Endodermal cell (in vitro differentiated cells): ENCODE results near the gene UBFD1. TPM values are rescaled to one million over a fixed set of nuclear protein-coding genes. Genes with fewer than 3 reads are reported as not detected.

Source experiments
- DNase-seq: peaks from one replicate; pipeline ENCODE4 v3.0.0-alpha.2; 2017
- H3K27ac ChIP-seq: 2 replicates; pipeline ENCODE4 v1.5.1; 2013; ENCODE audit warnings: mild to moderate bottlenecking, low read depth, low read length, moderate library complexity
- H3K27me3 ChIP-seq: 2 replicates; pipeline ENCODE4 v1.6.1; 2013; ENCODE audit warnings: mild to moderate bottlenecking, low read length, moderate library complexity; ENCODE audit not compliant: insufficient read depth, control insufficient read depth, poor library complexity, severe bottlenecking
- H3K36me3 ChIP-seq: 2 replicates; pipeline ENCODE4 v1.7.0; 2013; ENCODE audit warnings: mild to moderate bottlenecking, low read length, moderate library complexity; ENCODE audit not compliant: control insufficient read depth, insufficient read depth
- H3K4me1 ChIP-seq: one replicate; pipeline ENCODE4 v1.7.0; 2013; ENCODE audit warnings: low read length; ENCODE audit not compliant: control insufficient read depth, insufficient read depth
- H3K4me3 ChIP-seq: 2 replicates; pipeline ENCODE4 v1.5.1; 2013; ENCODE audit warnings: mild to moderate bottlenecking, low read length, moderate library complexity
- H3K9ac ChIP-seq: 2 replicates; pipeline ENCODE4 v1.6.1; 2013; ENCODE audit warnings: mild to moderate bottlenecking, low read length, moderate library complexity; ENCODE audit not compliant: poor library complexity, severe bottlenecking; ENCODE audit errors: extremely low read depth
- H3K9me3 ChIP-seq: 2 replicates; pipeline ENCODE4 v1.6.1; 2013; ENCODE audit warnings: mild to moderate bottlenecking, low read length, moderate library complexity; ENCODE audit not compliant: control insufficient read depth
- H3K27ac Mint-ChIP-seq: 2 replicates; pipeline ENCODE4 v1.8.0; 2020; ENCODE audit warnings: mixed read lengths
- H3K27me3 Mint-ChIP-seq: 2 replicates; pipeline ENCODE4 v1.8.0; 2021; ENCODE audit warnings: mild to moderate bottlenecking, mixed read lengths; ENCODE audit not compliant: insufficient read depth
- H3K36me3 Mint-ChIP-seq: 2 replicates; pipeline ENCODE4 v1.8.0; 2020; ENCODE audit warnings: low read depth, mixed read lengths
- H3K4me1 Mint-ChIP-seq: 2 replicates; pipeline ENCODE4 v1.8.0; 2020; ENCODE audit warnings: mixed read lengths
- H3K4me3 Mint-ChIP-seq: 2 replicates; pipeline ENCODE4 v1.8.0; 2020; ENCODE audit warnings: mild to moderate bottlenecking, moderate library complexity, mixed read lengths
- H3K9me3 Mint-ChIP-seq: 2 replicates; pipeline ENCODE4 v1.8.0; 2020; ENCODE audit warnings: mild to moderate bottlenecking, mixed read lengths
- WGBS, 2 experiments: methylation state at CpG; one replicate each; pipeline versions ENCODE4 v1.1.5 to v1.1.7; 2013; ENCODE audit warnings: missing lambda C conversion rate in 2 of 2, mixed read lengths in 1 of 2; ENCODE audit not compliant: insufficient coverage in 1 of 2, insufficient read length in 1 of 2; 5-methylcytosine and 5-hydroxymethylcytosine counted together
- total RNA-seq, 2 donors: library from RNA; stranded (reverse); fragmentation: NEBNext Ultra II Directional in 1 of 2; extraction: Animal tissue kit (Norgen Biotek cat#: 25700) in 1 of 2; gene quantifications; 2 replicates in 1 of 2; 3 replicates in 1 of 2; pipeline ENCODE4 v1.2.1, GENCODE V29; 2021
- TF ChIP-seq, protein P1 (sequence below): fragments of 200-600 bp; sonication (generic); conservative IDR thresholded peaks from 2 replicates; pipeline ENCODE4 v1.5.0; 2021; ENCODE audit warnings: antibody characterized with exemption, mild to moderate bottlenecking

The UBFD1 gene
- total RNA-seq, 2 donors from 2014 or later, result 105 to 113 TPM

DNA sequence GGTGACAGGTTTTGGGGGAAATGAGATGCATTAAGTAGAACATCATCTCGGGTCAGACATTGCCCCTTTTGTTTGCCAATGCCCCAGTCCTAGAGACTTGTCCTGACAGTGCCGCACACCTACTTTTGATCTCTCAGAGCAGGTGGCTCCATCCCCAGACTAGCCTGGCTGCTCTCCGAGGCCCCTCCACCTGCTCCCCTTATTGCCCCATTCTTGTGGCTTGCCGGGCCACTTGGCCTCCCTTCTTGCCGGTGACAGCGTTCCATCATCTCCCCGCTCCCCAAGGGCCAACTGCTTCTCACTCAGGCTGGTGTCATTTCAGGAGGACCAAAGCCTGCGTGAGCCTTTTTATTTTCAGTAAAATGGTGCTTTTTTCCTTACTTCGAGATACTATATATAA is 14.9 kb downstream of the UBFD1 start:
- Histone ChIP-seq H3K9ac (no peak overlapping the region), H3K4me3 (no peak overlapping the region), H3K4me1 (peaks cover 4% of the 10 kb centered on the region), H3K9me3 (no peaks in the 10 kb centered on the region), H3K27me3 (no peaks in the 10 kb centered on the region), H3K36me3 (peaks cover 83% of the 10 kb centered on the region), H3K27ac (no peak overlapping the region)
- Mint-ChIP-seq H3K4me1 (peaks cover 10% of the 10 kb centered on the region), H3K27me3 (no peaks in the 10 kb centered on the region), H3K9me3 (no peaks in the 10 kb centered on the region), H3K36me3 (peaks cover 65% of the 10 kb centered on the region), H3K27ac (no peak overlapping the region), H3K4me3 (no peak overlapping the region)
- WGBS, 2 experiments, result 91 to 100% methylated on average over 3 to 8 of the region's 9 CpGs
- no peak for DNase-seq
- TF ChIP-seq, protein P1, sequence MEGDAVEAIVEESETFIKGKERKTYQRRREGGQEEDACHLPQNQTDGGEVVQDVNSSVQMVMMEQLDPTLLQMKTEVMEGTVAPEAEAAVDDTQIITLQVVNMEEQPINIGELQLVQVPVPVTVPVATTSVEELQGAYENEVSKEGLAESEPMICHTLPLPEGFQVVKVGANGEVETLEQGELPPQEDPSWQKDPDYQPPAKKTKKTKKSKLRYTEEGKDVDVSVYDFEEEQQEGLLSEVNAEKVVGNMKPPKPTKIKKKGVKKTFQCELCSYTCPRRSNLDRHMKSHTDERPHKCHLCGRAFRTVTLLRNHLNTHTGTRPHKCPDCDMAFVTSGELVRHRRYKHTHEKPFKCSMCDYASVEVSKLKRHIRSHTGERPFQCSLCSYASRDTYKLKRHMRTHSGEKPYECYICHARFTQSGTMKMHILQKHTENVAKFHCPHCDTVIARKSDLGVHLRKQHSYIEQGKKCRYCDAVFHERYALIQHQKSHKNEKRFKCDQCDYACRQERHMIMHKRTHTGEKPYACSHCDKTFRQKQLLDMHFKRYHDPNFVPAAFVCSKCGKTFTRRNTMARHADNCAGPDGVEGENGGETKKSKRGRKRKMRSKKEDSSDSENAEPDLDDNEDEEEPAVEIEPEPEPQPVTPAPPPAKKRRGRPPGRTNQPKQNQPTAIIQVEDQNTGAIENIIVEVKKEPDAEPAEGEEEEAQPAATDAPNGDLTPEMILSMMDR, result no peak

DNA sequence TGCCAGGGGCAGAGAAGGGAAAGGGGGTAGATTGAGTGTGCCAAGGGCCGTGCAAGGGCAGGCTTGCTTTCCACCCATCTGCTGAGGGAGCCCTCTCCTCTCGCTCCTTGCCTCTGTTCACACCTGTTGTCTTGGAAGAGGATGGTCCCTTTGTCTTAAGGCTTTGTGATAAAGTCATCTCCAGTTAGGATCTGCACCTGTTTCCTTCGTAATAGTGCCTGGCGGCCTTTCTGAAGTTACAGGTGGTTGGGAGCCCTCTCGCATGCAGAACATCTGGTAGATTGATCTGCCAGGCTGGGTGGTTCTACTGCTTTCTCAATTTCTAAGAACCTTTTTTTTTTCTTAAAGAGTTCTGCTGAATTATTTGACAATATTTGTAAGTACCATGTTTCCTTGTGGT is 16.3 kb downstream of the UBFD1 start:
- peaks cover 84% of the 10 kb centered on the region for H3K36me3 ChIP-seq
- Mint-ChIP-seq H3K27ac (no peak overlapping the region), H3K36me3 (peaks cover 56% of the 10 kb centered on the region), H3K4me1 (peaks cover 10% of the 10 kb centered on the region), H3K9me3 (no peaks in the 10 kb centered on the region), H3K4me3 (no peak overlapping the region), H3K27me3 (no peaks in the 10 kb centered on the region)
- H3K27ac ChIP-seq, result no peak overlapping the region
- no peak overlapping the region for H3K9ac ChIP-seq
- H3K4me3 ChIP-seq, result no peak overlapping the region
- WGBS, 2 experiments, result 88 to 90% methylated on average over 4 to 5 of the region's 5 CpGs
- TF ChIP-seq, protein P1, result no peak
- no peaks in the 10 kb centered on the region for H3K9me3 ChIP-seq
- H3K4me1 ChIP-seq, result peaks cover 4% of the 10 kb centered on the region
- no peak for DNase-seq
- no peaks in the 10 kb centered on the region for H3K27me3 ChIP-seq

DNA sequence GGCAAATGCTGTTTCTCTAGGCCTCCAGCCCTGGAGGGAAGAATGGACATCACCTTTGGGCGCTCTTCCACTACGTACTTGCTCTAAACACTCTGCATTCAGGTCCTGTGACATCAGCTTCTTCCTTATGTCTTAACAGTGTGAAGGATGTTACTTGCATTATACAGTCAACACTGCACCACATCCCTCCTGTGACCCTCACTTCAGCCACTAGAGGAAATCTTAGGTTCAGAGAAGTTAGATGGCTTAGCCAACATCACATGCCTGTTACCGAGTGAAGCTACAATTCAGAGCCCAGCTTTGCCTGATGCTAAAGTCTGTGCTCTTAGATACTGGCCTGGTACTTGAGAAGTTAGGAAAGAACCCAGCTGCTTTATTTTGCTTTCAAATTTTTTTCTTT is 18.3 kb downstream of the UBFD1 start:
- H3K4me1 Mint-ChIP-seq, result peaks cover 10% of the 10 kb centered on the region
- H3K9me3 Mint-ChIP-seq, result no peaks in the 10 kb centered on the region
- peaks cover 4% of the 10 kb centered on the region for H3K4me1 ChIP-seq
- no peak overlapping the region for H3K9ac ChIP-seq
- TF ChIP-seq, protein P1, result peak; percentile 38
- peaks cover 87% of the 10 kb centered on the region for H3K36me3 ChIP-seq
- H3K27ac Mint-ChIP-seq, result no peak overlapping the region
- peaks cover 58% of the 10 kb centered on the region for H3K36me3 Mint-ChIP-seq
- H3K27ac ChIP-seq, result no peak overlapping the region
- WGBS, 2 experiments, result 83 to 89% methylated on average over 1 to 3 of the region's 3 CpGs
- H3K4me3 ChIP-seq, result no peak overlapping the region
- H3K27me3 ChIP-seq, result no peaks in the 10 kb centered on the region
- DNase-seq, result no peak
- no peak overlapping the region for H3K4me3 Mint-ChIP-seq
- no peaks in the 10 kb centered on the region for H3K27me3 Mint-ChIP-seq
- no peaks in the 10 kb centered on the region for H3K9me3 ChIP-seq
